Esophagus muscularis mucosa (tissue), 4 donors: ENCODE data around the gene HS6ST2. TPM values are rescaled to one million over a fixed set of nuclear protein-coding genes. Genes with fewer than 3 reads are reported as not detected.

Experiments
- DNase-seq: peaks from one replicate; pipeline ENCODE4 v3.0.0-alpha.2; 2017; ENCODE audit errors: extremely low spot score
- H3K27ac ChIP-seq, 4 donors: fragments of 200-600 bp; sonication (generic); replicated peaks in 1 of 4; 1 replicate in 3 of 4; 2 replicates in 1 of 4; pipeline ENCODE4 v1.5.1; 2016 to 2019; ENCODE audit warnings: mild to moderate bottlenecking in 1 of 4
- H3K27me3 ChIP-seq, 4 donors: fragments of 200-600 bp; sonication (generic); one replicate each; pipeline versions ENCODE4 v1.5.1 to v1.6.0; 2016 to 2019
- H3K36me3 ChIP-seq, 4 donors: fragments of 200-600 bp; sonication (generic); one replicate each; pipeline ENCODE4 v1.5.1; 2016 to 2019
- H3K4me1 ChIP-seq, 4 donors: fragments of 200-600 bp; sonication (generic); one replicate each; pipeline ENCODE4 v1.5.1; 2016 to 2019
- H3K4me3 ChIP-seq, 4 donors: fragments of 200-600 bp; sonication (generic); 1 replicate in 2 of 4; 2 replicates in 2 of 4; pipeline ENCODE4 v1.5.1; 2016 to 2019; ENCODE audit warnings: mild to moderate bottlenecking in 4 of 4, moderate library complexity in 1 of 4
- H3K9me3 ChIP-seq, 4 donors: fragments of 200-600 bp; sonication (generic); 1 replicate in 3 of 4; 2 replicates in 1 of 4; pipeline ENCODE4 v1.5.1; 2016 to 2019
- CTCF ChIP-seq, 3 experiments: fragments of 200-600 bp in 2 of 3; fragments of 450-650 bp in 1 of 3; sonication (generic) in 2 of 3; IDR thresholded peaks; one replicate each; pipeline ENCODE4 v1.5.1; 2017 to 2019; ENCODE audit warnings: antibody characterized with exemption in 3 of 3, mild to moderate bottlenecking in 2 of 3, moderate library complexity in 1 of 3
- EP300 ChIP-seq: sonication (generic); formaldehyde crosslinking; IDR thresholded peaks from one replicate; pipeline ENCODE4 v1.6.1; 2017; ENCODE audit warnings: antibody characterized with exemption
- POLR2A ChIP-seq: fragments of 450-650 bp; IDR thresholded peaks from one replicate; pipeline ENCODE4 v1.6.1; 2017; ENCODE audit warnings: antibody characterized with exemption, moderate library complexity, mild to moderate bottlenecking, low read depth
- POLR2AphosphoS5 ChIP-seq, 2 donors: sonication (generic); formaldehyde crosslinking; IDR thresholded peaks; one replicate each; pipeline ENCODE4 v1.6.1; 2017; ENCODE audit warnings: antibody characterized with exemption in 2 of 2
- WGBS: methylation state at CpG from one replicate; pipeline ENCODE4 v1.1.5; 2018; 5-methylcytosine and 5-hydroxymethylcytosine counted together
- intact Hi-C: fragments of 100-400 bp; cut with DNase I; formaldehyde crosslinking; loops from one replicate; pipeline ENCODE4 v1.15.1; 2023
- total RNA-seq, 4 donors: library from RNA; depleted of rRNA; stranded (reverse); fragments of >200 nt; gene quantifications; one replicate each; pipeline versions ENCODE4 v1.1.0 to v1.2.1, GENCODE V29; 2016

Gene HS6ST2
- total RNA-seq, 4 donors from 2014 or later = 0.29 to 0.99 TPM; not detected in 2

DNA sequence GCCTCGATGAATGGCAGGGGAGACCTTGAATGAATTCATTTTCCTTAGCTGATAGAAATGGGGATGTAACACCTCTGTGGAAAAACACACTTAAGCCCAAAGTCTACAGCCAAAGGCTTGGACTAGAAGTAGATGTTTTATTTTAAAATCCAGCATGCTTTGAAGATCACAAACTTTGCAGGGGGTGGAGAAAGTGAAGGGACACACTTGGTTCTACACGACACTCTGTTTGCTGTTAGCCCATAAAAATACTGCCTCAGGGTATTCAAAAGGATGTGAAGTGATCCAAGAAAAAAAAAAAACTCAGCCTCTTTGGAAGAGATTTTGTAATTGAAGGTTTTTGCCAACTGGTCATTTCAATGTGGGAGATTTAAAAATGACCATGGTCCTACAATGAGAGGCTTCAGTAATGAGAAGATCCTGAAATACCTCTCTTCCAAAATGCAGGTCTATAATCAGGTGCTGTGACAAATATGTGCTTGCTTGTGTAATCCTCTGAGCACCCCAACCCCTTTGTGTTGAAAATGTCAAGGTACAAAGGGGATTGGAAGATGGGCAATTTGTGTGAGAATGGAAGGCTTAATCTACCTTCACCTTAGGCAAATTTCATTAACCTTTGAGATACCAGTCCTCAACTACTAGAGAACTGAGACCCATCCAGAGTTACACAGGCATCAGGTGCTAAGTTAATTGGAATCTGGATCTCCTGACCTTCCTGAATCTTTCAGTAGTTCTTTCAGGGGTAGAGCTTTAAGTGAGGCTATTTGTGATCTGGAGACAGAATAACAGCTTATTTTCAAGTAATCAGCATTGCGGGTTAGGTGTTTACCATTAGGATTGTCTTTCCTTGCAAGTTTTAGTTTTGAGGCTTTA is 82.5 kb downstream of the HS6ST2 start:
- WGBS = 44% methylated on average over 3 of the region's 3 CpGs
- Histone ChIP-seq H3K36me3 (no peaks in the 10 kb centered on the region), H3K4me1 (no peaks in the 10 kb centered on the region), H3K4me3 (no peak overlapping the region), H3K27me3 (no peaks in the 10 kb centered on the region), H3K27ac (no peak overlapping the region), H3K9me3 (no peaks in the 10 kb centered on the region)
- DNase-seq = no peak
- TF ChIP-seq EP300 (no peak), CTCF (IDR thresholded peaks at IDR 0.05) (no peak), POLR2AphosphoS5 (IDR thresholded peaks at IDR 0.05) (no peak), POLR2A (no peak)
- intact Hi-C loops = no loop called here

- TF ChIP-seq POLR2AphosphoS5 (IDR thresholded peaks at IDR 0.05) (no peak), CTCF (IDR thresholded peaks at IDR 0.05) (no peak), EP300 (no peak), POLR2A (no peak)
- Histone ChIP-seq H3K4me1 (no peaks in the 10 kb centered on the region), H3K4me3 (no peak overlapping the region), H3K27me3 (no peaks in the 10 kb centered on the region), H3K36me3 (no peaks in the 10 kb centered on the region), H3K27ac (no peak overlapping the region), H3K9me3 (peaks cover 0 to 1% (median 0%) of the 10 kb centered on the region in 4 donors)
- intact Hi-C loops = no loop called here
- WGBS = 44% methylated on average over 3 of the region's 3 CpGs
- DNase-seq = no peak
Measured at GRCh38 chrX:132862562-132862961, 95.9 kb downstream of the HS6ST2 start.

DNA sequence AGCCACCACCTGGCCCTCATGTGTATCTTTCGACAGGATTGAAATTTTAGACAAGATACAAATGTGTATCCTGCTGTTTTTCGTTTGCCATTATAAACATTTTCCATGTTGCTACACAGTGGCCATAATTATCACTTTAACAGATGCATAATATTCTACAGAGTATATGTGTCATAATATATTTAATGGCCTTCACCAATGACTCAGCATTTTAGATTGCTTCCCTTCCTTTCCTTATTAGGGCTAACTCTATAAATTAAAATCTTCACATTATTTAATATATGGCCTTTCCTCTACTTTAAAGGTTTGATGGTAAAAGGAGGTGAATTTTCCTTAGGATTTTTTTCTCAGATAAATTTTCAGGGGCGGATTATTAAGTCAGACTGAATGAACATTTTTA is 97.4 kb downstream of the HS6ST2 start:
- no peaks in the 10 kb centered on the region for H3K9me3 ChIP-seq
- H3K27me3 ChIP-seq = no peaks in the 10 kb centered on the region
- H3K4me3 ChIP-seq = no peak overlapping the region
- H3K27ac ChIP-seq = no peak overlapping the region
- no peak for TF ChIP-seq POLR2A
- no peak for TF ChIP-seq POLR2AphosphoS5 (IDR thresholded peaks at IDR 0.05)
- TF ChIP-seq CTCF (IDR thresholded peaks at IDR 0.05) = no peak
- no peak for TF ChIP-seq EP300
- H3K36me3 ChIP-seq = no peaks in the 10 kb centered on the region
- intact Hi-C loops = no loop called here
- 69% methylated on average over 3 of the region's 3 CpGs for WGBS
- no peak for DNase-seq
- H3K4me1 ChIP-seq = no peaks in the 10 kb centered on the region

DNA sequence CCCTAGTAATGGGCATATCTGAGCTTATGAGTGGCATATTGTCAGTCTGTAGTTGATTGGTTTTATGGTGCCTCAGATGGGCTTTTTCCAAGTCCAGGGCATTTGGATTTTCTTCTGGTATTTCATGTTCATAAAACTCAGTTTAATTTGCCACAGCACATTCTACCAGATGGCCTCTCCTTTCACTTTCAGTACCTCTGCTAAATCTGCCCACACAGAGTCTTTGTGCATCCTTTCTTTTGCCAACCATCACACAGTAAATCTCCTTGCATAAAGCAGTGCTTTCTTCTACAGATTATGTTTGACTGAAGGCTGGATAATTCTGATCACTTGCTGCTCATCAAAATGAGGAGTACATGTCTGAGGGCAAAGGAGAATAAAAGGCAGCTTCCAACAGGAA is 98.2 kb downstream of the HS6ST2 start:
- intact Hi-C loops = no loop called here
- H3K27me3 ChIP-seq = no peaks in the 10 kb centered on the region
- no peak for DNase-seq
- H3K36me3 ChIP-seq = no peaks in the 10 kb centered on the region
- H3K27ac ChIP-seq = no peak overlapping the region
- no peaks in the 10 kb centered on the region for H3K9me3 ChIP-seq
- TF ChIP-seq CTCF (IDR thresholded peaks at IDR 0.05) (no peak), POLR2AphosphoS5 (IDR thresholded peaks at IDR 0.05) (no peak), POLR2A (no peak), EP300 (no peak)
- no peak overlapping the region for H3K4me3 ChIP-seq
- H3K4me1 ChIP-seq = no peaks in the 10 kb centered on the region

- no peak for DNase-seq
- no peak overlapping the region for H3K27ac ChIP-seq
- H3K27me3 ChIP-seq = no peaks in the 10 kb centered on the region
- no peak overlapping the region for H3K4me3 ChIP-seq
- intact Hi-C loops = no loop called here
- TF ChIP-seq POLR2AphosphoS5 (IDR thresholded peaks at IDR 0.05) = no peak
- no peak for TF ChIP-seq CTCF (IDR thresholded peaks at IDR 0.05)
- no peak for TF ChIP-seq EP300
- no peak for TF ChIP-seq POLR2A
- no peaks in the 10 kb centered on the region for H3K36me3 ChIP-seq
- H3K9me3 ChIP-seq = no peaks in the 10 kb centered on the region
- H3K4me1 ChIP-seq = no peaks in the 10 kb centered on the region
Measured at GRCh38 chrX:132858018-132858417, 100.4 kb downstream of the HS6ST2 start.
